ENCODE measurements around the gene OR7A17. TPM values are rescaled to one million over a fixed set of nuclear protein-coding genes. Genes with fewer than 3 reads are reported as not detected.

OR7A17 gene
- total and polyA plus RNA-seq, 2 experiments from 2014 or later: not detected

GRCh38 chr19:14871619-14872230 is 14.2 kb downstream of the OR7A17 start:
- Mint-ChIP-seq H3K9me3 (peaks cover 84% of the 10 kb centered on the region), H3K36me3 (ENCODE audit: low read depth) (peaks cover 11% of the 10 kb centered on the region; the same call in 2 of the 3 replicates), H3K4me1 (no peaks in the 10 kb centered on the region), H3K27ac (no peak overlapping the region), H3K27me3 (ENCODE audit: insufficient read depth, low read depth, poor library complexity) (peaks cover 2% of the 10 kb centered on the region), H3K4me3 (no peak overlapping the region)
- H3K4me2 ChIP-seq: no peak overlapping the region
- H3K79me2 ChIP-seq (replicated peaks; ENCODE audit: insufficient read depth): no peaks in the 10 kb centered on the region
- no peaks in the 10 kb centered on the region for H3K36me3 ChIP-seq (ENCODE audit: insufficient read depth)
- no peak overlapping the region for H3K4me3 ChIP-seq
- no peak for TF ChIP-seq NANOG (IDR thresholded peaks at IDR 0.05; ENCODE audit: borderline replicate concordance)
- no peak for TF ChIP-seq ZNF331 (CRISPR knock-in tag; IDR thresholded peaks at IDR 0.05; ENCODE audit: low read depth)
- TF ChIP-seq JUNB (IDR thresholded peaks at IDR 0.05; ENCODE audit: unreplicated experiment): no peak
- no peak for TF ChIP-seq POLR2AphosphoS5 (IDR thresholded peaks at IDR 0.05; ENCODE audit: low read depth)
- TF ChIP-seq ETS1 (IDR thresholded peaks at IDR 0.05): no peak
- no peak for TF ChIP-seq EZH2phosphoT487 (IDR thresholded peaks at IDR 0.05; ENCODE audit: unreplicated experiment)
- peak; percentile 34 to 68; a peak in 3 of 4 replicates for TF ChIP-seq CTCF (conservative IDR thresholded peaks at IDR 0.05; ENCODE audit: low read depth in 2 of 2)
- no peak for TF ChIP-seq EZH2 (IDR thresholded peaks at IDR 0.05; ENCODE audit: low read depth, unreplicated experiment)
- no peak for TF ChIP-seq REST (IDR thresholded peaks at IDR 0.05; ENCODE audit: unreplicated experiment)
- no peaks in the 10 kb centered on the region for H3K9me2 ChIP-seq (ENCODE audit: insufficient read depth)
- no peaks in the 10 kb centered on the region for H3F3A ChIP-seq (replicated peaks; ENCODE audit: low read depth)
- H2AFZ ChIP-seq: no peak overlapping the region
- no peak overlapping the region for H3K27ac ChIP-seq (ENCODE audit: low read depth)
- H4K20me1 ChIP-seq (replicated peaks; ENCODE audit: insufficient read depth): no peaks in the 10 kb centered on the region
- no peaks in the 10 kb centered on the region for H3K27me3 ChIP-seq (ENCODE audit: insufficient read depth)
- DNase-seq (ENCODE audit: low spot score) (peak; percentile 44), ATAC-seq (no peak)
- no peaks in the 10 kb centered on the region for H3K4me1 ChIP-seq (ENCODE audit: insufficient read depth)
